HCT116 (cell line): ENCODE data around the gene SLC2A9. TPM values are rescaled to one million over a fixed set of nuclear protein-coding genes. Genes with fewer than 3 reads are reported as not detected.

Experiments used
- ATAC-seq: fragments of 200-7000 bp; cut with Tn5 transposase; 2 replicates; pipeline ENCODE4 v1.9.1; 2020; ENCODE audit warnings: mild to moderate bottlenecking, moderate library complexity
- BruUV-seq: library from RNA; stranded (reverse); fragments of 400-500 nt; replicated peaks from 2 replicates; lab custom pipeline; 2021; lab: Mats Ljungman, UMichigan
- CTCF ChIA-PET: fragments of 300-600 bp; sonication (Branson Sonifier 250); formaldehyde crosslinking; loops from one replicate; lab custom pipeline; 2021; ENCODE audit warnings: antibody characterized with exemption; lab: Charles Lee
- POLR2A ChIA-PET: fragments of 300-600, 350-600 bp; sonication (Branson Sonifier 250); formaldehyde crosslinking; loops from one replicate; lab custom pipeline; 2021; ENCODE audit warnings: antibody characterized with exemption; lab: Charles Lee
- RAD21 ChIA-PET, 2 experiments: fragments of 300-600 bp; sonication (Branson Sonifier 250); formaldehyde crosslinking; loops; one replicate each; lab custom pipeline; 2023; ENCODE audit warnings: low total read pairs in 2 of 2; ENCODE audit not compliant: uncharacterized antibody in 2 of 2, unreplicated experiment in 2 of 2, low non-redundant PET in 1 of 2; lab: Charles Lee
- DNase-seq: peaks from one replicate; pipeline ENCODE4 v3.0.0-alpha.2; 2010; ENCODE audit warnings: low read depth, low spot score
- H2AFZ ChIP-seq: fragments of 200-600 bp; shearing (Covaris generic), sonication (generic); 2 replicates; pipeline ENCODE4 v1.6.1; 2017; ENCODE audit warnings: low read depth, mixed run types, mixed read lengths, antibody characterized with exemption, low read length; ENCODE audit not compliant: poor library complexity, severe bottlenecking
- H3K27ac ChIP-seq: 2 replicates; pipeline ENCODE4 v1.5.1; 2012; ENCODE audit warnings: low read depth, low read length
- H3K27me3 ChIP-seq: fragments of 200-600 bp; sonication (generic); 2 replicates; pipeline ENCODE4 v1.6.1; 2016; ENCODE audit warnings: mixed run types, low read length, mixed read lengths; ENCODE audit not compliant: insufficient read depth
- H3K36me3 ChIP-seq, 2 experiments: fragments of 200-500 bp in 1 of 2; fragments of 200-600 bp in 1 of 2; sonication (Bioruptor generic) in 1 of 2; sonication (generic) in 1 of 2; 2 replicates each; pipeline versions ENCODE4 v1.5.1 to v1.6.1; 2014 to 2016; ENCODE audit warnings: low read length in 2 of 2, inconsistent platforms in 1 of 2, mixed read lengths in 1 of 2, mixed run types in 1 of 2; ENCODE audit not compliant: insufficient read depth in 2 of 2, control insufficient read depth in 1 of 2
- H3K4me1 ChIP-seq, 2 experiments: fragments of 200-600 bp in 1 of 2; sonication (generic) in 1 of 2; 2 replicates each; pipeline versions ENCODE4 v1.5.1 to v1.6.1; 2012 to 2017; ENCODE audit warnings: low read length in 2 of 2, inconsistent platforms in 1 of 2, mild to moderate bottlenecking in 1 of 2, mixed read lengths in 1 of 2, mixed run types in 1 of 2, moderate library complexity in 1 of 2; ENCODE audit not compliant: insufficient read depth in 2 of 2, control insufficient read depth in 1 of 2
- H3K4me2 ChIP-seq: fragments of 200-600 bp; sonication (generic); 2 replicates; pipeline ENCODE4 v1.6.1; 2017; ENCODE audit warnings: mixed run types, low read length, mixed read lengths
- H3K4me3 ChIP-seq, 2 experiments: fragments of 200-600 bp in 1 of 2; sonication (generic) in 1 of 2; replicated peaks in 1 of 2; 2 replicates each; pipeline ENCODE4 v1.5.1; 2011 to 2016; ENCODE audit warnings: low read length in 2 of 2, control low read depth in 1 of 2, low read depth in 1 of 2, mild to moderate bottlenecking in 1 of 2, mixed read lengths in 1 of 2, mixed run types in 1 of 2
- H3K79me2 ChIP-seq: fragments of 200-600 bp; sonication (generic); 2 replicates; pipeline ENCODE4 v1.6.1; 2017; ENCODE audit warnings: mild to moderate bottlenecking, mixed run types, low read length, moderate library complexity, mixed read lengths; ENCODE audit not compliant: insufficient read depth
- H3K9ac ChIP-seq: fragments of 200-600 bp; sonication (generic); 2 replicates; pipeline ENCODE4 v1.6.1; 2016; ENCODE audit warnings: low read length, mixed read lengths
- H3K9me2 ChIP-seq: fragments of 200-600 bp; sonication (generic), shearing (Covaris generic); 2 replicates; pipeline ENCODE4 v1.6.1; 2017; ENCODE audit warnings: mixed run types, mild to moderate bottlenecking, moderate library complexity; ENCODE audit not compliant: insufficient read depth
- H3K9me3 ChIP-seq, 2 experiments: fragments of 200-500 bp in 1 of 2; fragments of 200-600 bp in 1 of 2; sonication (Bioruptor generic) in 1 of 2; sonication (generic) in 1 of 2; 2 replicates each; pipeline ENCODE4 v1.6.1; 2014 to 2017; ENCODE audit warnings: low read length in 2 of 2, mixed read lengths in 2 of 2, inconsistent platforms in 1 of 2, low read depth in 1 of 2, mild to moderate bottlenecking in 1 of 2, mixed run types in 1 of 2, moderate library complexity in 1 of 2; ENCODE audit not compliant: control insufficient read depth in 1 of 2, insufficient read depth in 1 of 2
- H4K20me1 ChIP-seq: fragments of 200-600 bp; sonication (generic), shearing (Covaris generic); 2 replicates; pipeline ENCODE4 v1.6.1; 2017; ENCODE audit warnings: mixed run types, mild to moderate bottlenecking, moderate library complexity; ENCODE audit not compliant: insufficient read depth
- CBX3 ChIP-seq: IDR thresholded peaks from 2 replicates; pipeline ENCODE4 v1.6.1; 2012; ENCODE audit warnings: low read depth
- EGR1 ChIP-seq: IDR thresholded peaks from 2 replicates; pipeline ENCODE4 v1.6.1; 2012; ENCODE audit warnings: low read depth
- ELF1 ChIP-seq: IDR thresholded peaks from 2 replicates; pipeline ENCODE4 v1.6.1; 2012; ENCODE audit warnings: low read depth, borderline replicate concordance
- EZH2phosphoT487 ChIP-seq: fragments of 200-600 bp; IDR thresholded peaks from 2 replicates; pipeline ENCODE4 v1.6.1; 2018; ENCODE audit warnings: antibody characterized with exemption, borderline replicate concordance
- FOSL1 ChIP-seq: IDR thresholded peaks from 2 replicates; pipeline ENCODE4 v1.6.1; 2012; ENCODE audit warnings: low read depth
- JUND ChIP-seq: IDR thresholded peaks from 2 replicates; pipeline ENCODE4 v1.6.1; 2012
- POLR2A ChIP-seq: IDR thresholded peaks from 2 replicates; pipeline ENCODE4 v1.7.0; 2011; ENCODE audit warnings: borderline replicate concordance; ENCODE audit not compliant: insufficient read depth, insufficient read length; ENCODE audit errors: extremely low read depth
- POLR2AphosphoS5 ChIP-seq: IDR thresholded peaks from 2 replicates; pipeline ENCODE4 v1.6.1; 2011; ENCODE audit warnings: mild to moderate bottlenecking, low read depth, low read length, moderate library complexity
- RAD21 ChIP-seq: IDR thresholded peaks from 2 replicates; pipeline ENCODE4 v1.6.1; 2012; ENCODE audit warnings: low read depth, mild to moderate bottlenecking
- SP1 ChIP-seq: IDR thresholded peaks from 2 replicates; pipeline ENCODE4 v1.6.1; 2012; ENCODE audit warnings: low read depth
- SRF ChIP-seq: IDR thresholded peaks from 2 replicates; pipeline ENCODE4 v1.6.1; 2012; ENCODE audit warnings: low read depth
- YY1 ChIP-seq: IDR thresholded peaks from 2 replicates; pipeline ENCODE4 v1.6.1; 2011; ENCODE audit warnings: low read length, low read depth, moderate library complexity, mild to moderate bottlenecking; ENCODE audit not compliant: insufficient replicate concordance; ENCODE audit errors: extremely low read depth
- ZFX ChIP-seq: fragments of 450-650 bp; IDR thresholded peaks from 2 replicates; pipeline ENCODE4 v1.6.1; 2017
- intact Hi-C: fragments of 100-400 bp; cut with micrococcal nuclease; formaldehyde crosslinking; loops from 2 replicates; pipeline ENCODE4 v1.10.0; 2022
- total RNA-seq: library from RNA; stranded (reverse); gene quantifications from one replicate; pipeline ENCODE4 v1.2.1, GENCODE V29; 2021; ENCODE audit not compliant: unreplicated experiment
- TF ChIP-seq, protein P1 (sequence below): IDR thresholded peaks from 2 replicates; pipeline ENCODE4 v1.6.1; 2012
- TF ChIP-seq, protein P2 (sequence below): IDR thresholded peaks from 2 replicates; pipeline ENCODE4 v1.6.1; 2012; ENCODE audit warnings: low read depth
- TF ChIP-seq, protein P3 (sequence below): IDR thresholded peaks from 2 replicates; pipeline ENCODE4 v1.6.1; 2012
- TF ChIP-seq, protein P4 (sequence below), 3 experiments: fragments of 200-600 bp in 1 of 3; sonication (generic) in 1 of 3; IDR thresholded peaks in 2 of 3; conservative IDR thresholded peaks in 1 of 3; 2 replicates each; pipeline ENCODE4 v1.5.1; 2012 to 2017; ENCODE audit warnings: low read depth in 2 of 3, low read length in 2 of 3, antibody characterized with exemption in 1 of 3, borderline replicate concordance in 1 of 3, control low read depth in 1 of 3, mild to moderate bottlenecking in 1 of 3, mixed read lengths in 1 of 3, mixed run types in 1 of 3, moderate library complexity in 1 of 3; ENCODE audit not compliant: insufficient read depth in 1 of 3

Gene SLC2A9
- total RNA-seq, 1 experiment from 2014 or later, result 2.2 TPM

DNA sequence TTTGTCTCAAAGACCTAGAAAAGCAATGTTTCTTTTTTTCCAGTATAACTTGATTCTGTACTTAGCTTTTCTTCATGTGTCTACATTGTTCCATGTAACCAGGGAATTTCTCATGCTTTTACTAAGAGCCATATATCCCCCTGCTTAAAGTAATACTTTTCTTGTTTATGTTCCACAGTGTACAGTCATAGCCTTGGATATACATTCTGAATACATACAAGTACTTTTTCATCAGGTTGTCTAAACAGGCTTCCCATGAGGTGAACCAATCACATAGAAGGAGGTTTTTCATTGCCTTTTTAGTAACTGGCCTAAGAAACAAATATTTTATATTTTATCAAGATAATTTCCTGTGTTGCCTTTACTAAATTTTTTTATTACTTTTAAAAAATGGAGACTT, 52.8 kb downstream of the SLC2A9 start:
- POLR2A ChIA-PET, result no interaction called here
- H4K20me1 ChIP-seq, result no peaks in the 10 kb centered on the region
- H3K36me3 ChIP-seq, result no peaks in the 10 kb centered on the region
- H2AFZ ChIP-seq, result no peak overlapping the region
- CTCF ChIA-PET, result no interaction called here
- no peaks in the 10 kb centered on the region for H3K27me3 ChIP-seq
- RAD21 ChIA-PET, result no interaction called here
- TF ChIP-seq JUND (no peak), ELF1 (no peak), ZFX (no peak), RAD21 (no peak), SRF (no peak), POLR2A (no peak), EGR1 (no peak), FOSL1 (no peak), EZH2phosphoT487 (no peak), POLR2AphosphoS5 (no peak), SP1 (no peak), CBX3 (no peak), YY1 (no peak)
- TF ChIP-seq, protein P1, sequence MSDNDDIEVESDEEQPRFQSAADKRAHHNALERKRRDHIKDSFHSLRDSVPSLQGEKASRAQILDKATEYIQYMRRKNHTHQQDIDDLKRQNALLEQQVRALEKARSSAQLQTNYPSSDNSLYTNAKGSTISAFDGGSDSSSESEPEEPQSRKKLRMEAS, result no peak
- TF ChIP-seq, all 23 proteins: peak for 0
- intact Hi-C loops, result no loop called here
- Histone ChIP-seq H3K9me2 (no peaks in the 10 kb centered on the region; the same call in 1 of the 2 replicates), H3K9me3 (no peaks in the 10 kb centered on the region), H3K4me2 (no peak overlapping the region), H3K27ac (no peak overlapping the region), H3K9ac (no peak overlapping the region), H3K4me3 (no peak overlapping the region), H3K79me2 (no peaks in the 10 kb centered on the region), H3K4me1 (no peaks in the 10 kb centered on the region)
- DNase-seq (no peak), ATAC-seq (no peak)
- BruUV-seq, result no TSS peak

DNA sequence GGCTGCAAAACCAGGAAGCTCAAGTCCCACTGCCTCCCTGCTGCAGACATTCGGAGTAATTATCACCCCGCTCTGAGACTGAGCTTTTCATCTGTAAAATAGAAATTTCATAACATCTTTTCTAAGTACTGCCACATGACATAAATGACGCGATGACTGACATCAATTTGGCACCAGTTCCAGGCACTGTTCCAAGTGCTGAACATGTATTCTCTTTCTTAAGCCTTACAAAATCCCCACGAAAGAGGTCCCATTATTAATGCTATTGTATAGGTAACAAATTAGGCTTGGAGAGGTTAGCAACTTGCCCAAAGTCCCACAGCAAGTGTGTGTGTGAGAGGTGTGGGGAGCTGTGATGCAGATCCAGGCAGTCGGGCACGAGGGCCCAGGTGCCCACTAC, 56.4 kb downstream of the SLC2A9 start:
- Histone ChIP-seq H3K27ac (no peak overlapping the region), H3K9ac (no peak overlapping the region), H3K9me3 (no peaks in the 10 kb centered on the region), H3K27me3 (no peaks in the 10 kb centered on the region), H2AFZ (no peak overlapping the region), H3K36me3 (no peaks in the 10 kb centered on the region), H3K4me2 (no peak overlapping the region), H4K20me1 (no peaks in the 10 kb centered on the region), H3K4me3 (no peak overlapping the region), H3K9me2 (no peaks in the 10 kb centered on the region; the same call in 1 of the 2 replicates), H3K4me1 (no peaks in the 10 kb centered on the region), H3K79me2 (no peaks in the 10 kb centered on the region)
- intact Hi-C loops, result no loop called here
- DNase-seq (no peak), ATAC-seq (no peak)
- POLR2A ChIA-PET, result no interaction called here
- RAD21 ChIA-PET, result no interaction called here
- BruUV-seq, result no TSS peak
- CTCF ChIA-PET, result no interaction called here
- no peak for TF ChIP-seq SP1
- TF ChIP-seq, protein P2, sequence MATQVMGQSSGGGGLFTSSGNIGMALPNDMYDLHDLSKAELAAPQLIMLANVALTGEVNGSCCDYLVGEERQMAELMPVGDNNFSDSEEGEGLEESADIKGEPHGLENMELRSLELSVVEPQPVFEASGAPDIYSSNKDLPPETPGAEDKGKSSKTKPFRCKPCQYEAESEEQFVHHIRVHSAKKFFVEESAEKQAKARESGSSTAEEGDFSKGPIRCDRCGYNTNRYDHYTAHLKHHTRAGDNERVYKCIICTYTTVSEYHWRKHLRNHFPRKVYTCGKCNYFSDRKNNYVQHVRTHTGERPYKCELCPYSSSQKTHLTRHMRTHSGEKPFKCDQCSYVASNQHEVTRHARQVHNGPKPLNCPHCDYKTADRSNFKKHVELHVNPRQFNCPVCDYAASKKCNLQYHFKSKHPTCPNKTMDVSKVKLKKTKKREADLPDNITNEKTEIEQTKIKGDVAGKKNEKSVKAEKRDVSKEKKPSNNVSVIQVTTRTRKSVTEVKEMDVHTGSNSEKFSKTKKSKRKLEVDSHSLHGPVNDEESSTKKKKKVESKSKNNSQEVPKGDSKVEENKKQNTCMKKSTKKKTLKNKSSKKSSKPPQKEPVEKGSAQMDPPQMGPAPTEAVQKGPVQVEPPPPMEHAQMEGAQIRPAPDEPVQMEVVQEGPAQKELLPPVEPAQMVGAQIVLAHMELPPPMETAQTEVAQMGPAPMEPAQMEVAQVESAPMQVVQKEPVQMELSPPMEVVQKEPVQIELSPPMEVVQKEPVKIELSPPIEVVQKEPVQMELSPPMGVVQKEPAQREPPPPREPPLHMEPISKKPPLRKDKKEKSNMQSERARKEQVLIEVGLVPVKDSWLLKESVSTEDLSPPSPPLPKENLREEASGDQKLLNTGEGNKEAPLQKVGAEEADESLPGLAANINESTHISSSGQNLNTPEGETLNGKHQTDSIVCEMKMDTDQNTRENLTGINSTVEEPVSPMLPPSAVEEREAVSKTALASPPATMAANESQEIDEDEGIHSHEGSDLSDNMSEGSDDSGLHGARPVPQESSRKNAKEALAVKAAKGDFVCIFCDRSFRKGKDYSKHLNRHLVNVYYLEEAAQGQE, result no peak
- TF ChIP-seq, protein P1, result no peak
- TF ChIP-seq, protein P3, sequence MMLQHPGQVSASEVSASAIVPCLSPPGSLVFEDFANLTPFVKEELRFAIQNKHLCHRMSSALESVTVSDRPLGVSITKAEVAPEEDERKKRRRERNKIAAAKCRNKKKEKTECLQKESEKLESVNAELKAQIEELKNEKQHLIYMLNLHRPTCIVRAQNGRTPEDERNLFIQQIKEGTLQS, result no peak
- TF ChIP-seq, protein P4, sequence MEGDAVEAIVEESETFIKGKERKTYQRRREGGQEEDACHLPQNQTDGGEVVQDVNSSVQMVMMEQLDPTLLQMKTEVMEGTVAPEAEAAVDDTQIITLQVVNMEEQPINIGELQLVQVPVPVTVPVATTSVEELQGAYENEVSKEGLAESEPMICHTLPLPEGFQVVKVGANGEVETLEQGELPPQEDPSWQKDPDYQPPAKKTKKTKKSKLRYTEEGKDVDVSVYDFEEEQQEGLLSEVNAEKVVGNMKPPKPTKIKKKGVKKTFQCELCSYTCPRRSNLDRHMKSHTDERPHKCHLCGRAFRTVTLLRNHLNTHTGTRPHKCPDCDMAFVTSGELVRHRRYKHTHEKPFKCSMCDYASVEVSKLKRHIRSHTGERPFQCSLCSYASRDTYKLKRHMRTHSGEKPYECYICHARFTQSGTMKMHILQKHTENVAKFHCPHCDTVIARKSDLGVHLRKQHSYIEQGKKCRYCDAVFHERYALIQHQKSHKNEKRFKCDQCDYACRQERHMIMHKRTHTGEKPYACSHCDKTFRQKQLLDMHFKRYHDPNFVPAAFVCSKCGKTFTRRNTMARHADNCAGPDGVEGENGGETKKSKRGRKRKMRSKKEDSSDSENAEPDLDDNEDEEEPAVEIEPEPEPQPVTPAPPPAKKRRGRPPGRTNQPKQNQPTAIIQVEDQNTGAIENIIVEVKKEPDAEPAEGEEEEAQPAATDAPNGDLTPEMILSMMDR (IDR thresholded peaks at IDR 0.05 in 2 of 3, conservative IDR thresholded peaks at IDR 0.05 in 1 of 3; ENCODE audit: borderline replicate concordance in 1 of 3, insufficient read depth in 1 of 3, low read depth in 2 of 3, low read length in 2 of 3), result no peak
- no peak for TF ChIP-seq RAD21
- no peak for TF ChIP-seq EZH2phosphoT487
